Mesothelial cell of epicardium (in vitro differentiated cells): ENCODE measurements around the gene SPIRE1. TPM values are rescaled to one million over a fixed set of nuclear protein-coding genes. Genes with fewer than 3 reads are reported as not detected.

Experiments
- DNase-seq, 2 experiments: peaks; one replicate each; pipeline ENCODE4 v3.0.0; 2021; ENCODE audit warnings: low spot score in 2 of 2; ENCODE audit not compliant: unreplicated experiment in 2 of 2
- H3K27ac Mint-ChIP-seq: 2 replicates; pipeline ENCODE4 v1.8.0; 2021; ENCODE audit warnings: mixed read lengths
- H3K27me3 Mint-ChIP-seq: 2 replicates; pipeline ENCODE4 v1.8.0; 2021; ENCODE audit warnings: low read depth, mixed read lengths
- H3K36me3 Mint-ChIP-seq: 2 replicates; pipeline ENCODE4 v1.8.0; 2021; ENCODE audit warnings: mixed read lengths
- H3K4me1 Mint-ChIP-seq: 2 replicates; pipeline ENCODE4 v1.8.0; 2021; ENCODE audit warnings: mixed read lengths
- H3K4me3 Mint-ChIP-seq: 2 replicates; pipeline ENCODE4 v1.8.0; 2021; ENCODE audit warnings: mild to moderate bottlenecking, moderate library complexity, mixed read lengths
- H3K9me3 Mint-ChIP-seq: 2 replicates; pipeline ENCODE4 v1.8.0; 2021; ENCODE audit warnings: mixed read lengths
- CTCF ChIP-seq: fragments of 200-600 bp; sonication (generic); IDR thresholded peaks from one replicate; pipeline ENCODE4 v1.5.0; 2021; ENCODE audit warnings: antibody characterized with exemption; ENCODE audit not compliant: unreplicated experiment
- total RNA-seq: library from RNA; stranded (reverse); gene quantifications from 3 replicates; pipeline ENCODE4 v1.2.1, GENCODE V29; 2021

The SPIRE1 gene
- total RNA-seq, 1 donor from 2014 or later, result 24.2 TPM

- Mint-ChIP-seq H3K27ac (no peak overlapping the region), H3K27me3 (no peaks in the 10 kb centered on the region), H3K4me1 (no peaks in the 10 kb centered on the region), H3K4me3 (no peak overlapping the region), H3K9me3 (peaks cover 9% of the 10 kb centered on the region), H3K36me3 (peaks cover 4% of the 10 kb centered on the region)
- no peak for TF ChIP-seq CTCF
- no peak for DNase-seq
These were observed 78.1 kb downstream of the SPIRE1 start for GRCh38 chr18:12579775-12580174.

DNA sequence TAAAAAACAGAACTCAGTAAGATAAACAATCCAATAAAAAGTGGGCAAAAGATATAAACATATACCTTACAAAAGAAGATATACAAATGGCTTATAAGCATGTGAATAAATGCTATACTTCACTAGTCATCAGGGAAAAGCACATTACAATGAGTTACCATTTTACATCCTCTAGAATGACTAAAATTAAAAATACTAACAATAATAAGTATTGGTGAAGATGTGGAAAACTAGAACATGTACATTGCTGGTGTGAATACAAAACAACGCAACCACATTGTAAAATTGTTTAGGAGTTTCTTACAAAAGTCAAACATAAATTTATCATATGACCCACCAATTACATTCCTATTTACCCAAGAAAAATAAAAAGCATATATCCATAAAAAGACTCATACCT, 80.1 kb downstream of the SPIRE1 start:
- peaks cover 4% of the 10 kb centered on the region for H3K36me3 Mint-ChIP-seq
- peaks cover 9% of the 10 kb centered on the region for H3K9me3 Mint-ChIP-seq
- H3K27ac Mint-ChIP-seq, result no peak overlapping the region
- no peak for TF ChIP-seq CTCF
- no peaks in the 10 kb centered on the region for H3K4me1 Mint-ChIP-seq
- DNase-seq, result no peak
- H3K4me3 Mint-ChIP-seq, result no peak overlapping the region
- H3K27me3 Mint-ChIP-seq, result no peaks in the 10 kb centered on the region

DNA sequence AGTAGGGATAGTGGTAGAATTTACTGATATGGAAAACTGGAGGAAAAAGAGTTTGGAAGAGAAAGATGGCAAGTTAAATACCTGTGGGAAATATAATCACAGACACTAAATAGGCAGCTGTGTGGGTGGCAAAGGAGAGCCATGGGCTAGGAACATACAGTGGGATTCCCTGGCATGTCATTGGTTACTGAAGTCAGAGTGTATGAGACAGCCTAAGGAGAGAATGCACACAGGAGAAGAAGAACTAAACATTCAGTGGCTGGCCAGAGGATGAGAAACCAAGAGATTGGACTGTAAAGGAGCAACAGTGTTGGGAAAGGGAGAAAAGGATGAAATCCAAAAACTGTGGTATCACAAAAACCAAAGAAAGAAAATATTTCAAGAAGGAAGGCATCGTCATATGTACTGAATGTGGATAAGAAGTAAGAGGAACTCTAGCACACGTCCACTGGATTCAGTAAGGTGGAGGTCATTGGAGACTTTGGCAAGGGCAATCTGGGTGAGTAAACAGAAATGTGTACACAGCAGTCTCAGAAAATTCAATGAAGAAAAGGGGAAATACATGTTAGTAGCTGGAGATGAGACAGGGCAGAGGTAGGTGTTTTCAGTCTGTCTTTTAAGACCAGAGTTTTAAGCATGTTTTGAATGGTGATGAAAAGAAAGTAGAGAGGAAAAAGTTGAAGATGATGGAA, 83.3 kb downstream of the SPIRE1 start:
- Mint-ChIP-seq H3K27me3 (no peaks in the 10 kb centered on the region), H3K27ac (no peak overlapping the region), H3K4me1 (no peaks in the 10 kb centered on the region), H3K36me3 (peaks cover 4% of the 10 kb centered on the region), H3K9me3 (peaks cover 9% of the 10 kb centered on the region), H3K4me3 (no peak overlapping the region)
- no peak for DNase-seq
- TF ChIP-seq CTCF, result no peak

DNA sequence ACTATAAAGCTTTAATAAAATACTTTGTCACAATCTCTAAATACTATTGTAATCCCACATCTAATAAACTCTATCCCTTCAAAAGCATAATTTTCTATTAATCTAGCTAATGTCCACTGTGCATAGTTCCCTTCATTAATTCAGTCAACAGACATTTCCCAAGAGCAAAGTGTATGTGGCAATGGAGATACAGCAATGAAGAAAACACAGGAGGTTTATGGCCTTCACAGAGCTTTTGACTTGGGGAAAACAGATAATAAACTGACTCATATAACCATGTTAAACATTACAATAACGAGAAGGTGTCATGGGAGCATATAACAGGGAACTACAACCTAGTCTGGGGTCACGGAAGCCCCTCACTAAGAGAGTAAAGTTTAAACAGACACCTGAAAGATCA, 86.3 kb downstream of the SPIRE1 start:
- no peak for DNase-seq
- H3K27me3 Mint-ChIP-seq, result no peaks in the 10 kb centered on the region
- no peaks in the 10 kb centered on the region for H3K4me1 Mint-ChIP-seq
- no peak overlapping the region for H3K27ac Mint-ChIP-seq
- no peak overlapping the region for H3K4me3 Mint-ChIP-seq
- no peak for TF ChIP-seq CTCF
- no peaks in the 10 kb centered on the region for H3K36me3 Mint-ChIP-seq
- peaks cover 9% of the 10 kb centered on the region for H3K9me3 Mint-ChIP-seq

DNA sequence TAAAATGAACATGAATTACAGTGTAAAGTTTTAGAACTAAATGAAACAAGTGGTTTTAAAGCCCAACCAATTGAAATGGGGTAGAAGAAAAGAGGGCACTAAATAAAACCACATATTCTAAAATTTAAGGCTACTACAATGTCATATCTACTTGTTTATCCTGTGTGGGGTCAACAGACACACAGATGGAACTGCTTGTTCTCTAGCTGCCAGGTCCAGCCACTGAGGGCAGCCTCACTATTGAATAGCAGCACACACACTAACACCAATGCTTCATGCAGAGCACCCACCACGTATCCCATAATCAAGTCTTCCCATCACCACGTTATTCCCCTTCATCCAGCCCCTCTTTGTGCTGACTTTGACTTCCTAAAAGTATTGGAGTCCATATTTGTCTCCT, 88.1 kb downstream of the SPIRE1 start:
- H3K4me3 Mint-ChIP-seq, result no peak overlapping the region
- TF ChIP-seq CTCF, result no peak
- no peak for DNase-seq
- H3K4me1 Mint-ChIP-seq, result no peaks in the 10 kb centered on the region
- H3K9me3 Mint-ChIP-seq, result peaks cover 15% of the 10 kb centered on the region
- H3K36me3 Mint-ChIP-seq, result peaks cover 4% of the 10 kb centered on the region
- no peaks in the 10 kb centered on the region for H3K27me3 Mint-ChIP-seq
- H3K27ac Mint-ChIP-seq, result no peak overlapping the region

- H3K4me1 Mint-ChIP-seq, result no peaks in the 10 kb centered on the region
- H3K36me3 Mint-ChIP-seq, result peaks cover 6% of the 10 kb centered on the region
- H3K27me3 Mint-ChIP-seq, result no peaks in the 10 kb centered on the region
- H3K4me3 Mint-ChIP-seq, result no peak overlapping the region
- peaks cover 24% of the 10 kb centered on the region for H3K9me3 Mint-ChIP-seq
- TF ChIP-seq CTCF, result no peak
- H3K27ac Mint-ChIP-seq, result no peak overlapping the region
- no peak for DNase-seq
These were observed 90.1 kb downstream of the SPIRE1 start for GRCh38 chr18:12567849-12568248.
